Endodermal cell (in vitro differentiated cells): Measurements from ENCODE around the gene MLN. TPM values are rescaled to one million over a fixed set of nuclear protein-coding genes. Genes with fewer than 3 reads are reported as not detected.

ENCODE experiments used
- DNase-seq: peaks from one replicate; pipeline ENCODE4 v3.0.0-alpha.2; 2017
- H3K27ac ChIP-seq: 2 replicates; pipeline ENCODE4 v1.5.1; 2013; ENCODE audit warnings: mild to moderate bottlenecking, low read depth, low read length, moderate library complexity
- H3K27me3 ChIP-seq: 2 replicates; pipeline ENCODE4 v1.6.1; 2013; ENCODE audit warnings: mild to moderate bottlenecking, low read length, moderate library complexity; ENCODE audit not compliant: insufficient read depth, control insufficient read depth, poor library complexity, severe bottlenecking
- H3K36me3 ChIP-seq: 2 replicates; pipeline ENCODE4 v1.7.0; 2013; ENCODE audit warnings: mild to moderate bottlenecking, low read length, moderate library complexity; ENCODE audit not compliant: control insufficient read depth, insufficient read depth
- H3K4me1 ChIP-seq: one replicate; pipeline ENCODE4 v1.7.0; 2013; ENCODE audit warnings: low read length; ENCODE audit not compliant: control insufficient read depth, insufficient read depth
- H3K4me3 ChIP-seq: 2 replicates; pipeline ENCODE4 v1.5.1; 2013; ENCODE audit warnings: mild to moderate bottlenecking, low read length, moderate library complexity
- H3K9ac ChIP-seq: 2 replicates; pipeline ENCODE4 v1.6.1; 2013; ENCODE audit warnings: mild to moderate bottlenecking, low read length, moderate library complexity; ENCODE audit not compliant: poor library complexity, severe bottlenecking; ENCODE audit errors: extremely low read depth
- H3K9me3 ChIP-seq: 2 replicates; pipeline ENCODE4 v1.6.1; 2013; ENCODE audit warnings: mild to moderate bottlenecking, low read length, moderate library complexity; ENCODE audit not compliant: control insufficient read depth
- H3K27ac Mint-ChIP-seq: 2 replicates; pipeline ENCODE4 v1.8.0; 2020; ENCODE audit warnings: mixed read lengths
- H3K27me3 Mint-ChIP-seq: 2 replicates; pipeline ENCODE4 v1.8.0; 2021; ENCODE audit warnings: mild to moderate bottlenecking, mixed read lengths; ENCODE audit not compliant: insufficient read depth
- H3K36me3 Mint-ChIP-seq: 2 replicates; pipeline ENCODE4 v1.8.0; 2020; ENCODE audit warnings: low read depth, mixed read lengths
- H3K4me1 Mint-ChIP-seq: 2 replicates; pipeline ENCODE4 v1.8.0; 2020; ENCODE audit warnings: mixed read lengths
- H3K4me3 Mint-ChIP-seq: 2 replicates; pipeline ENCODE4 v1.8.0; 2020; ENCODE audit warnings: mild to moderate bottlenecking, moderate library complexity, mixed read lengths
- H3K9me3 Mint-ChIP-seq: 2 replicates; pipeline ENCODE4 v1.8.0; 2020; ENCODE audit warnings: mild to moderate bottlenecking, mixed read lengths
- WGBS, 2 experiments: methylation state at CpG; one replicate each; pipeline versions ENCODE4 v1.1.5 to v1.1.7; 2013; ENCODE audit warnings: missing lambda C conversion rate in 2 of 2, mixed read lengths in 1 of 2; ENCODE audit not compliant: insufficient coverage in 1 of 2, insufficient read length in 1 of 2; 5-methylcytosine and 5-hydroxymethylcytosine counted together
- total RNA-seq, 2 donors: library from RNA; stranded (reverse); fragmentation: NEBNext Ultra II Directional in 1 of 2; extraction: Animal tissue kit (Norgen Biotek cat#: 25700) in 1 of 2; gene quantifications; 2 replicates in 1 of 2; 3 replicates in 1 of 2; pipeline ENCODE4 v1.2.1, GENCODE V29; 2021
- TF ChIP-seq, protein P1 (sequence below): fragments of 200-600 bp; sonication (generic); conservative IDR thresholded peaks from 2 replicates; pipeline ENCODE4 v1.5.0; 2021; ENCODE audit warnings: antibody characterized with exemption, mild to moderate bottlenecking

The MLN gene
- total RNA-seq, 2 donors from 2014 or later: not detected

DNA sequence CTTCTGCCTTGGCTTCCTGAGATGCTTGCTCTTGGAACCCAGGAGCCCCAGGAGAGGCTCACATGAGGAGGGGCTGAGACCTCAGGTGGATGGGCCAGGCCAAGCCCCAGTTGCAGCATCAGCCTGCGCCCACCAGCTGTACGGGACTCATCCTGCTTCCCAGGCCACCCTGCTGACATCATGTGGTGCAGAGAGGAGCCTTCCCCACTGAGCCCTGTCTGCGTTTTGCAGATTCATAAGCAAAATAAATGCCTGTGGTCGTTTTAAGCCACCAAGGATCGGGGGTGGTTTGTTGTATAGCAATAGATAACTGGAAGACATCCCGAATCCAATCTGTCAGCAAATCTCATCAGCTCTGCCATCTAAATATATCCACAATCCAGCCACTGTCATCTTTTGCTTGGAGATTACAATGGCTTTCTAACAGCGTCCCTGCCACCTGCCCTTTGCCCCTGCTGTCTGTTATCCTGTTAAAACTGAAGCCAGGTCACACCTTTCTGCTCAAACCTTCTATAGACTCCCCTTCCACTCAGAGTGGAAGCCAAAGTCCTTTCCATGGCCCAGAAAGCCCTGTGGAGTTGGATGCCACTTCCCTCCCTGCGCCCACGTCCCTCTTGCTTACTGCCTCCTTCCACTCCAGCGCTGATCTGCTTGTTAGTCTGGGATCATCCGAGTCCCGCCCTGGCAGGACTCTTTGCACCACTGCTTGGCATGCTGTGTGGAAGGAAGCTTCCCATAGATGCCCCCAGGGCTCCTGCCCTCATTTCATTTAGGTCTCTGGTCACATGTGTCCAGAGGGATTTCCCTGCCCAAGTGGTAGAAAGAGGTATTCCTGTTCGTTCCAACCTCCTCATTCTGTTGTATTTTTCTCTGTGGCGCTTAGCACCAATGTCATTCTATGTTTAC, 24.0 kb upstream of the MLN start:
- Histone ChIP-seq H3K27me3 (no peaks in the 10 kb centered on the region), H3K4me3 (no peak overlapping the region), H3K36me3 (no peaks in the 10 kb centered on the region), H3K4me1 (peaks cover 12% of the 10 kb centered on the region), H3K9me3 (no peaks in the 10 kb centered on the region), H3K27ac (no peak overlapping the region), H3K9ac (no peak overlapping the region)
- 87 to 89% methylated on average over 9 to 14 of the region's 14 CpGs for WGBS, 2 experiments
- H3K27me3 Mint-ChIP-seq: peaks cover 12% of the 10 kb centered on the region
- peak overlapping the region; percentile 23 for H3K27ac Mint-ChIP-seq
- no peak overlapping the region for H3K4me3 Mint-ChIP-seq
- H3K9me3 Mint-ChIP-seq: peaks cover 5% of the 10 kb centered on the region
- TF ChIP-seq, protein P1, sequence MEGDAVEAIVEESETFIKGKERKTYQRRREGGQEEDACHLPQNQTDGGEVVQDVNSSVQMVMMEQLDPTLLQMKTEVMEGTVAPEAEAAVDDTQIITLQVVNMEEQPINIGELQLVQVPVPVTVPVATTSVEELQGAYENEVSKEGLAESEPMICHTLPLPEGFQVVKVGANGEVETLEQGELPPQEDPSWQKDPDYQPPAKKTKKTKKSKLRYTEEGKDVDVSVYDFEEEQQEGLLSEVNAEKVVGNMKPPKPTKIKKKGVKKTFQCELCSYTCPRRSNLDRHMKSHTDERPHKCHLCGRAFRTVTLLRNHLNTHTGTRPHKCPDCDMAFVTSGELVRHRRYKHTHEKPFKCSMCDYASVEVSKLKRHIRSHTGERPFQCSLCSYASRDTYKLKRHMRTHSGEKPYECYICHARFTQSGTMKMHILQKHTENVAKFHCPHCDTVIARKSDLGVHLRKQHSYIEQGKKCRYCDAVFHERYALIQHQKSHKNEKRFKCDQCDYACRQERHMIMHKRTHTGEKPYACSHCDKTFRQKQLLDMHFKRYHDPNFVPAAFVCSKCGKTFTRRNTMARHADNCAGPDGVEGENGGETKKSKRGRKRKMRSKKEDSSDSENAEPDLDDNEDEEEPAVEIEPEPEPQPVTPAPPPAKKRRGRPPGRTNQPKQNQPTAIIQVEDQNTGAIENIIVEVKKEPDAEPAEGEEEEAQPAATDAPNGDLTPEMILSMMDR: peak; percentile 38
- H3K36me3 Mint-ChIP-seq: no peaks in the 10 kb centered on the region
- peaks cover 37% of the 10 kb centered on the region for H3K4me1 Mint-ChIP-seq
- DNase-seq: no peak

DNA sequence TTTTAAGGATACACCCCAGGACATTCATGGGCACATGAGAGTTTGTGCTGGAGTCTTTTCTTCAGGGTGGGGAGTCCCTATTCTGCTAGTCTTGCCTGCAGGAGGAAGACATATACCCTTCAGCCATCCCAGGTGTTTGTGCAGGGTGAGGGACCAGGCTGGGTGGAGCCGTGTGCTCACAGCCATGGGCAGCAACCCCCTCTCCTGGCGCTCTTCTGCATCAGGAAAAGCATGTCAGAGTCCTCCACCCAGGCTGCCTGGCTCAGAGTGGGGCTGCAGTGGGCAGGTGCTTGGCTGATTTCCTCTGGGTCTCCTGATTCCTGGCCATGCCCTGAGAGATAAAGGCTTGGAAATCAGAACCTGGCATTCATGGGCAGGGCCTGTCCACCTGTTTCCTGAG, 22.7 kb upstream of the MLN start:
- no peaks in the 10 kb centered on the region for H3K9me3 ChIP-seq
- no peak for DNase-seq
- H3K27me3 ChIP-seq: no peaks in the 10 kb centered on the region
- TF ChIP-seq, protein P1: peak; percentile 48
- Mint-ChIP-seq H3K36me3 (no peaks in the 10 kb centered on the region), H3K27ac (no peak overlapping the region), H3K4me1 (peaks cover 39% of the 10 kb centered on the region), H3K4me3 (no peak overlapping the region), H3K27me3 (peaks cover 12% of the 10 kb centered on the region), H3K9me3 (no peaks in the 10 kb centered on the region)
- no peaks in the 10 kb centered on the region for H3K36me3 ChIP-seq
- H3K4me1 ChIP-seq: peaks cover 12% of the 10 kb centered on the region
- no peak overlapping the region for H3K9ac ChIP-seq
- 83 to 86% methylated on average over 2 of the region's 2 CpGs for WGBS, 2 experiments
- H3K27ac ChIP-seq: no peak overlapping the region
- H3K4me3 ChIP-seq: no peak overlapping the region

DNA sequence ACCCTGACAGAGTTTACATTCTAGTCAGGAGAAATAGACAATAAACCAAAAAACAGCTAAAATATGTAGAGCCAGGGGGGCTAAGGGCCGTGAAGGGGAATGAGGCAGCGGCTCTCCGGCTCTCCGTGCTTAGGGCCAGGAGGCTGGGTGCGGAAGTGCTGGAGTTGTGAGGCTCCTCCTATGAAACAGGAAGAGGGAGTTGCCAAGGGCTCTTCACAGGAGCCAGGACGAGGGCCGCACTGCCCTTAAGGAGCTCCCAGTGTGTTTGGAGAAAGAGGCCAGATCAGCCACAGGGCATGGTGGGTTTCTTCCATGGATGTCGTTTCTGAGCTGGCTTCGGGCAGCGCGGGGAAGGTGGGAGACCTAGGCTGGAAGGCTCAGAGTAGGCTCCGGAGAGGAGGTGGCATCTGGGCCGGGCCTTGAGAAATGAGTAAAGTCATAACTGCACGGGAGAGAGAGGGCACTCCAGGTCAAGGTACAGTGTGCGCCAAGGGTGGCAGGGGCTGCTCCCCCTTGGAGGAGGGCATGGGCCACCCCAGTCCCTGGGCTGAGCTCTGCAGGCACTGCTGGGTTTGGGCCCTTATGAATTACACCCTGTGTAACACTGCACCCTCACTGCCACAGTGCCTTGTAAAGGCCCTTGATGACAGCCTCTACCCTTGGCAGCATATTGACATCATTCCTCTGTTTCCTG, 20.8 kb upstream of the MLN start:
- Mint-ChIP-seq H3K9me3 (no peaks in the 10 kb centered on the region), H3K27ac (no peak overlapping the region), H3K4me3 (no peak overlapping the region), H3K27me3 (no peaks in the 10 kb centered on the region), H3K36me3 (no peaks in the 10 kb centered on the region), H3K4me1 (peaks cover 26% of the 10 kb centered on the region)
- Histone ChIP-seq H3K9ac (no peak overlapping the region), H3K9me3 (no peaks in the 10 kb centered on the region), H3K4me3 (no peak overlapping the region), H3K27ac (no peak overlapping the region), H3K36me3 (no peaks in the 10 kb centered on the region), H3K4me1 (peaks cover 12% of the 10 kb centered on the region), H3K27me3 (no peaks in the 10 kb centered on the region)
- peak; percentile 68 for DNase-seq
- TF ChIP-seq, protein P1: no peak
- 86 to 93% methylated on average over 15 of the region's 15 CpGs for WGBS, 2 experiments
